ENCODE measurements around the gene VSIG8.

The VSIG8 gene

DNA sequence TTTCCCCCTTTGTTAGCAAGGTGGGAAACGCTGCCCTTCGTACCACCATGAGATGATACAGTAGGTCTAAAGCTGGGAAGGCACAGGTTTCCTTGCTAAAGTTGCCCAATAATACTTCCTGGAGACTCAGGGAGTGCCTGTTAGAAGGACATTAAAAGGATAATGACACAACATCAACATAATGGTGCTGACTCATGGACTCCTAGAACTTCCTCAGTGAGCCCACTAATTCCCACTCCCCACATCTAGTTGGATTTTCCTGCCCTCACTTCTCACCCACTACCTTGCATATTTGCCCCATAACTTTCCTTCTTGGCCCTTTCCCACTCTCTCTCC is 20.0 kb upstream of the VSIG8 start:
- no peak for DNase-seq

- peak; percentile 47 for DNase-seq
These were observed 19.4 kb upstream of the VSIG8 start for GRCh38 chr1:159881622-159882526.

GRCh38 chr1:159880430-159880829 is 18.0 kb upstream of the VSIG8 start:
- no peak for DNase-seq

DNA sequence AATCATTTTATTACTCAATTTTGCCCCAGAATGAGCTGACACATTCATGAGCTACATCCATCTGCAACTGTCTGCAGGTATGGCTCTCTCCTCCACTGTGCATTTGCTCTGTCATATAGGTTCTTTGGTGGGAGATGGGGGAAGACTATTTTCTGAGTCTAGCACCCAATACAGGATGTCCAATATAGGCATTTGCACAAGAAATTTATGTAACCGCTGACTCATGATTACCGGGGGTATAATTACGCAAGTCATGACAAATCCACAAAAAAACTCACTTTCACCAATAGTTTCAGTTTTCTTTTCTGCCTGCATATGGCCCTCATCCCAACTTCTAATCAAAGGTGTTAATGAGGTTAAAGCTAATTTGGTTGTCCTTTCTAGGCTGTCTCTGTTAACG is 17.5 kb upstream of the VSIG8 start:
- no peak for DNase-seq

- DNase-seq: no peak
These were observed 16.7 kb upstream of the VSIG8 start for GRCh38 chr1:159879136-159879535.

DNA sequence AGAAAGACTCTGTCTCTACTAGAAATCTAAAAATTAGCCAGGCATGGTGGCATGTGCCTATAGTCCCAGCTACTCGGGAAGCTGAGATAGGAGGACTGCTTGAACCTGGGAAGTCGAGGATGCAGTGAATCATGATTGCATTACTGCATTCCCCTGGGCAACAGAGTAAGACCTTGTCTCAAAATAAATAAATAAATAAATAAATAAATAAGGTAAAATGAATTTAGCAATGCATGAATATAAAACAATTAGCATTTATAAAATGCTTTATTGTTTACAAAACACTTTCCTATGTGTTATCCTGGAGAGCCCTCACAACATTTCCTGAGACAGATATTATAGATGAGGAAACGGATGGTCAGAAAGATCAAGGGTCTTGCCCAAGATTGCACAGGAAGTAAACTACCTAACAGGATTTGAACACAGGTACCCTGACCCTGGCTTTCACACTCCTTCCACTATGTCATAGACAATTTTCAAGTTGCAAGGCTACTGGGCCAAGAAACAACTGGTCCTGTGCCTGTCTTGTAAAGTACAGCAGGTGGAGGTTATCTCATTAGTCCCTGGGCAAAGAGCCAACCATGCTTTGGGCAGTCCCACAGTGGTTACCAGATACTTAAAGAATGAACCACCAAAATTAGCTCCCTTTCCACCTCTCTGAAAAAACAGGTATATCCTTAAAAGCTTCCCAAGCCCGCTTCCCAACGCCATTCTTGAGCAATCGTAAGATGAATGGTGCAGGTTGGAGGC is 15.4 kb upstream of the VSIG8 start:
- DNase-seq: no peak

DNA sequence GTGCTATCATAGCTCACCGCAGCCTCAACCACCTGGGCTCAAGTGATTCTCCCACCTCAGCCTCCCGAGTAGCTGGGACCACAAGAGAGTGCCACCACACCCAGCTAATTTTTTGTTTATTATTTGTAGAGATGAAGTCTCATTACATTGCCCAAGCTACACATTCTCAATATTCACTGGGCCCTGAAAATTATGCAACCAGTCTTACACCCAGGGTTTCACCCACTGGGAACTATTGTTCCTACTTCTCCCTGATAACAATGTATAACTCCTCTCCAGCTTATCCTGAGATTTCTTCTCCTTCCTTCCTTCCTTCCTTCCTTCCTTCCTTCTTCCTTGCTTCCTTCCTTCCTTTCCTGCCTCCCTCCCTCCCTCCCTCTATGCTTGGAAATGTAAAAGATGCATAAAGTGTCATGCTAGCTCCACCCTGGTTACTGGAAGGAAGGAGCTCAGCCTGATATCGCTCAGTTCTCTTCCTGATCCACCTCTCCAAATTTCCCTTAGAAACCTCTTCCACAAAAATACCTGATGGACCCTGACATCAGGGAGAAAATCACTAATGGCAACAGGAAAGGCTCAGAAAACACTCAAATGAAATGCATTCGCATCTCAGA is 11.2 kb upstream of the VSIG8 start:
- no peak for DNase-seq

DNA sequence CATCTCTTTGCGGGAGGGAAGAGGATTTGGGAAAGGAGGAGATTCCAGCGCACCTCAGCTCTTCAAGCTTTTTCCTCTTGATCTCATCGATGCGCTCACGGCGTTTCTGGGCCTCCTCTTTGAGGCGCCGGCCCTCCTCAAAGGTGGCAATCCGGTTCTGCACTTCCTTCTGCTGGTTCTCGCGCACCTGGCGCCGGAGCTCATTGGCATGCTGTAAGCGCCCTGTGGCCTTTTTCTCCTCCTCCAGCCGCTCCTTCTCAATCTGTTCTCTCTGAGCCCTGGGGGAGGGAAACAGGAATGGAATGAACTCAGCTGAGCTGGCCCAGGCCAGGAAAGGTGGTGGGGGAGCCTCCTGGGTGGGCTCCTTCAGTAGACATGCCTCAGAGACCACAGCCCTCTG is 10.4 kb upstream of the VSIG8 start:
- DNase-seq: no peak

DNA sequence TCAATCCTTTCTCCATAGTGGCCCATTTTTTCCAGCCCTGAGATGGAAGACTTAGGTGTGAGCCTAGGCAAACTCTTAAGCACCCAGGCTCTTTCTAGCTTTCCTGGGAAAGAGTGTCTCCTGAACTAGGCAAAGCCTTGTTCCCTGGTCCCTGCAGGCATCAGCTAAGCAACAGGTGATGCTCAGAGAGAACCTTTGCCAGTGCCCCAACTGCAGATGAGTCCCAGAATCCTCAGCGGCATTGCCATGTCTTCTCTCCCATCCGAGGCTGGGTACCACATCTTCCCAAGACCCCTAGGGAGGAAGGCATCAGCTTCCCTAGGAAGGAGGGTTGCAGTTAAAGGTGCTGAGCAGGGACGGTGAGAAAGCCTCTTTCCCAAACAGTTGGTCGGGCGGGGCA is 8.2 kb upstream of the VSIG8 start:
- no peak for DNase-seq

DNA sequence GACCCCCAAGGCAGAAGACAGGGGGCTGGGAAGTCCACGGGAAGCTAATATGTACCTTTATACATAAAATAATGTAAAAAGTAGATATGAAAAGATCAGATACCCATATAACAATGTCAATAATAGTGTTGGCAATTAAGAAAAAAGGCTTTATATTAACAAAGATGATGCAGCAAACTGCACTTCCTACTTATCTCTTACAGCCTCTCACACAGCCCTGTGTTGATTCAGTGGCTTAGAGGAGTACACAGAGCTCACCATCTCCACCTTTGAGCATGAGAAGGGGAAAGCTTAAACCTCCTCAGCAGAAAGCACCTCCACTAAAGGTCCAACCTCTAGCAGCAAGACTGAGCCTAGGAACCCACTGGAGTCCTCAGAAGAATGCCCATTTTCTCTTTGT is 7.2 kb upstream of the VSIG8 start:
- DNase-seq: no peak

GRCh38 chr1:159869173-159869572 is 6.7 kb upstream of the VSIG8 start:
- no peak for DNase-seq

- DNase-seq: no peak
These were observed 6.3 kb upstream of the VSIG8 start for GRCh38 chr1:159868766-159869165.

DNA sequence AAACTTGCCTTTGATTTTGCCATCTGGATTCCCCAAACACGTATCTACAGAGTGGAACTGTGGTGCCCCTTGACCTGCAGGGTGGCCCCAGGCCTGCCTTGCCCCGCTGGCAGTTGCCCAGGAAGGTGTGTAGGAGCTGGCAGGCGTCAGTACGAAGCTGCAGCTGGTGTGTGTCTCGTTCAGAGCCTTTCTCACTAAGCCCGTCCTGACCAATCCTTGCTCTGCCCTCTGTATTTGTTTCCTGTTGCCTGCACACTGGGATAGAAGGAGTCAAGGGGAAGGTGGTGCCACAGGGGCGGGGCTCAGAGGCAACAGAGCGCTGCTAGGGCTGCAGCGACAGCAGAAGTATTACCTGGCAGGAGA is 5.2 kb upstream of the VSIG8 start:
- DNase-seq: no peak

DNA sequence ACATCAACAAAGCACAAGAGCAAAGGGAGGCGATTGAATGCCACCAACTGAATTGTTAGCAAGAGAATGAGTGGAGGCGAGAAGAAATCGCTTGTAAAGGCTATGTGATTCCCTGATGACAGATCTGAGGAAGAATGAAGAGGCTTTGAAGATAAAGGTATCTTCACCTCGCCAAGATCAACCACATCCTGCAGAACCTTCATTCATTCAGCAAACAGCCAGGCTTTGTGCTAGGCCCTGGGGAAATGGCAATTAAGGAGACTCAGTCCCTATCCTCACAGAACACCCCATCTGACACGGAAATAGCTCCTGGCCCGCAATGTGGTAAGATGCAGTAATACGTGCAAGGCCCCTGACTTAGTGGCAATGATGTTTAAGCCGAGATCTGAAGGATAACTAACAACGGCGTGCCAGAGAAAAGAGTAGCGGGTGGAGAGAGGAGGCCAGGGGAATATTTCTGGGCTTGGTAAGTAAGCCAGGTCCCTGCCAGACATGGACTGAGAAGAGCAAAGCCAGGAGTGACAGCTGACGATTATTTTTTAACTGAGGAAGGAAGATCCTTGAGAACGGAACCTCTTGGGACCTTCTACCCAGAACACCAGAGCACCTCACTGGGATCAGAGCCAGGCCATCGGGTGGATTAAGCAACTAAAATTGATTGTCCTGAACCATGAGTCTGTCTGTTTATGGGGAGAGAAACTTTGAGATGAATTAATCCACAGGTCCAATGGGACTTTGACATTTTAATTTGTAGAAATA is 4.6 kb upstream of the VSIG8 start:
- DNase-seq: no peak

GRCh38 chr1:159866066-159866465 is 3.6 kb upstream of the VSIG8 start:
- DNase-seq: no peak

DNA sequence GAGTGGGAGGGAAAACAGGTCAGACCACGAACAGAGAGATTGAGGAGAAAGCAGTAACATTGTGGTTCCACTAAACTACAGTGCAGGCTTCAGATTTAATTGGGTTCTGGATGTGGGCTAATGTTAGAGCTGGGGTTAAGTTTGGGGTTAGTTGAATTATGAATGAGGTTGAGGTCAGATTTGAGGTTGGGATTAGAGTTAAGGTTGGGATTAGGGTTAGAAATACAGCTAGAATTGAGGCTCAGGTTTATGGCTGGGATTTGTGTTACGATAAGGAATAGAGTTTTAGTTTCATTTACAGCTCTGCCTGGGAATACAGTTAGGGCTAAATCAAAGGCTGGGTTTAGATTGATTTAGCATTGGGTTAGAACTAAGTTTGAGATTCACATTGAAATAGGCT is 1.8 kb upstream of the VSIG8 start:
- no peak for DNase-seq

GRCh38 chr1:159862031-159862430 is 426 bp downstream of the VSIG8 start:
- no peak for DNase-seq

GRCh38 chr1:159861218-159861617 is 1.2 kb downstream of the VSIG8 start:
- DNase-seq: no peak

DNA sequence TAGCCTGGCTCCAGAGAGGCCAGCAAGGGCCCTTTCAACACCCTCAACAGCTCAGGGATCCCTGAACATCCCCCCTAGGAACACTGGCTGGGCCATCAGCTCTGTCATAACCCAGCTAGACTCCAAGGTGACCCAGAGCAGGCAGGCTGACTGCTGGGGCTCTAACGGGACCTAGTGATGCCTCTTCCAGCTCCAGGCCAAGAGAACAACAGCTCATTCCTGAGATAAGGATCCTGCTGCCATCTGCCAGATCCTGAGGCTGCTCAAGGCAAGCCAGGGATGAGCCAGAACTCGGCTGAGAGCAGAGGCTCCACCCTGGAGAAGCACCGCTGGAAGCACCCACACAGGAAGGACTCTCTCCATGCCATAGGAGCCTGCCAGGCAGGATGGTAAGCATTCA is 2.0 kb downstream of the VSIG8 start:
- DNase-seq: no peak

GRCh38 chr1:159859767-159860322 is 2.6 kb downstream of the VSIG8 start:
- DNase-seq: no peak

DNA sequence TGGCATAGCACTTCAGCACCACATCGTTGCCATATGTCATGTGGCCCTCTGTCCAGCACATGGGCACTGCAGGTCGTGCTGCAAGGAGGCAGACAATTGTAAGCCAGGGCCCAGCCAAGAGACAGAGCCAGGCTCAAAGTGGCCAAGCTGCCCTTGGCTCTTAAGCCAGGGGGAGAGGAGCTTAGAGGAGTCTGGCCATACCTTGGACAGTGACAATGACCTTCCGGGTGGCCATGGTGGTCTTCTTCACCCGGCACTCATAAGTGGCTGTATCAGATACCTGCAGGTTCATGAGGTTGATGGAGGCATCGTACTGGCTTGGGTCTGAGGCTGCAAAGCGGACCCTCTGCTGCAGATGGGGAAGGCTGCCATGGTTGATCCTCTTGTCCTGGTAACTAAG is 4.6 kb downstream of the VSIG8 start:
- no peak for DNase-seq

- DNase-seq: no peak
These were observed 5.9 kb downstream of the VSIG8 start for GRCh38 chr1:159856576-159856975.

DNA sequence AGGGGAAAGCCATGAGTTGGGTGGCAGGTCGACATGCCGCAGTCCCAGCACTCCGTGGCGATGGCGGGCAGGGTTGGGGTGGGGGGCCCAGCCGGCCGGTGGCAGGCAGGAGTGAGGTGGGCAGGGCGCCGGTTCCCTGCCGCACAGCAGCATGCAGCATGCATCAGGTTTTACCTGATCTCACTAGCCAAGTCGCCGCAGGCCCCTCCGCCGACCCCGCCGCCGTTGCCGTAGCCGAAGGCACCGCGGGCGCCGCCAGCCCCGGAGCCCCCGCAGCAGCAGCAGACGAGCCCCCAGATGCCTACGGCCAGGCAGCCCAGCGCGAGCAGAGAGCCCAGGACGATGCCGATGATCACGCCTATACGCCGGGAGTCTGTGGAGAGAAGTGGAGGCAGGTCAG is 6.7 kb downstream of the VSIG8 start:
- no peak for DNase-seq
